MM.1S (cell line): ENCODE results near the gene RFPL3.
"Not testable (repeated sequence)": the region's sequence is repeated elsewhere in the genome, so short reads cannot be mapped to it uniquely, and the experiment has no call there.

Source experiments
- DNase-seq: peaks from one replicate; pipeline ENCODE4 v3.0.0-alpha.2; 2015
- H2AFZ ChIP-seq: fragments of 300-600 bp; sonication (generic); 2 replicates; pipeline ENCODE4 v1.6.0; 2016; ENCODE audit warnings: antibody characterized with exemption, low read length
- H3F3A ChIP-seq: fragments of 300-600 bp; sonication (generic); 2 replicates; pipeline ENCODE4 v1.6.1; 2016; ENCODE audit warnings: mild to moderate bottlenecking, antibody characterized with exemption, low read length, moderate library complexity, mixed read lengths; ENCODE audit not compliant: insufficient read depth
- H3K27ac ChIP-seq: fragments of 300-600 bp; sonication (generic); 2 replicates; pipeline ENCODE4 v1.5.1; 2016; ENCODE audit warnings: mild to moderate bottlenecking, low read length
- H3K27me3 ChIP-seq: fragments of 300-600 bp; sonication (generic); replicated peaks from 2 replicates; pipeline ENCODE4 v1.6.0; 2016; ENCODE audit warnings: low read length; ENCODE audit not compliant: insufficient read depth
- H3K36me3 ChIP-seq: fragments of 300-600 bp; sonication (generic); replicated peaks from 2 replicates; pipeline ENCODE4 v1.6.1; 2016; ENCODE audit warnings: mild to moderate bottlenecking, low read length, mixed read lengths; ENCODE audit not compliant: insufficient read depth
- H3K4me1 ChIP-seq: fragments of 300-600 bp; sonication (generic); 2 replicates; pipeline ENCODE4 v1.6.1; 2016; ENCODE audit warnings: low read length, mixed read lengths
- H3K4me2 ChIP-seq: fragments of 300-600 bp; sonication (generic); 2 replicates; pipeline ENCODE4 v1.6.0; 2016; ENCODE audit warnings: low read depth, low read length
- H3K4me3 ChIP-seq: fragments of 300-600 bp; sonication (generic); 2 replicates; pipeline ENCODE4 v1.5.1; 2016; ENCODE audit warnings: low read length, mixed read lengths
- H3K79me2 ChIP-seq: fragments of 300-600 bp; sonication (generic); 2 replicates; pipeline ENCODE4 v1.6.1; 2016; ENCODE audit warnings: mixed run types, low read length, mixed read lengths
- H3K9ac ChIP-seq: fragments of 300-600 bp; sonication (generic); 2 replicates; pipeline ENCODE4 v1.6.1; 2016; ENCODE audit warnings: low read length, mixed read lengths
- H3K9me2 ChIP-seq: fragments of 300-600 bp; sonication (generic); replicated peaks from 2 replicates; pipeline ENCODE4 v1.6.1; 2016; ENCODE audit warnings: mild to moderate bottlenecking, low read length, mixed read lengths; ENCODE audit not compliant: insufficient read depth
- H3K9me3 ChIP-seq: fragments of 300-600 bp; sonication (generic); replicated peaks from 2 replicates; pipeline ENCODE4 v1.6.1; 2016; ENCODE audit warnings: mild to moderate bottlenecking, low read length, mixed read lengths; ENCODE audit not compliant: insufficient read depth
- H4K20me1 ChIP-seq: fragments of 300-600 bp; sonication (generic); 2 replicates; pipeline ENCODE4 v1.6.1; 2016; ENCODE audit warnings: mild to moderate bottlenecking, low read length, moderate library complexity, mixed read lengths; ENCODE audit not compliant: insufficient read depth
- CTCF ChIP-seq: fragments of 300-600 bp; sonication (generic); IDR thresholded peaks from 2 replicates; pipeline ENCODE4 v1.5.1; 2016; ENCODE audit warnings: antibody characterized with exemption, low read length, mixed read lengths
- EZH2 ChIP-seq: fragments of 300-600 bp; sonication (generic); optimal IDR thresholded peaks from 2 replicates; pipeline ENCODE3; 2017; ENCODE audit warnings: low read depth, mild to moderate bottlenecking, antibody characterized with exemption, low read length, mixed read lengths
- EZH2phosphoT487 ChIP-seq: fragments of 300-600 bp; sonication (generic); IDR thresholded peaks from 2 replicates; pipeline ENCODE4 v1.6.1; 2018; ENCODE audit warnings: antibody characterized with exemption, low read length

The RFPL3 gene

GRCh38 chr22:32334660-32335365 lies 22.9 kb upstream of the RFPL3 start:
- Histone ChIP-seq H3K79me2 (no peaks in the 10 kb centered on the region), H2AFZ (no peak overlapping the region), H3K4me2 (no peak overlapping the region), H3F3A (no peaks in the 10 kb centered on the region), H3K4me1 (no peaks in the 10 kb centered on the region), H3K27ac (no peak overlapping the region), H3K4me3 (no peak overlapping the region), H3K9ac (no peak overlapping the region), H4K20me1 (no peaks in the 10 kb centered on the region), H3K27me3 (no peaks in the 10 kb centered on the region), H3K9me3 (no peaks in the 10 kb centered on the region), H3K36me3 (no peaks in the 10 kb centered on the region), H3K9me2 (no peaks in the 10 kb centered on the region)
- no peak for TF ChIP-seq EZH2
- TF ChIP-seq CTCF, result no peak
- no peak for TF ChIP-seq EZH2phosphoT487
- no peak for DNase-seq

GRCh38 chr22:32335471-32335870 lies 22.2 kb upstream of the RFPL3 start:
- TF ChIP-seq EZH2phosphoT487, result no peak
- TF ChIP-seq CTCF, result no peak
- TF ChIP-seq EZH2, result no peak
- no peak overlapping the region for H3K27ac ChIP-seq
- no peaks in the 10 kb centered on the region for H3K36me3 ChIP-seq
- H3K4me2 ChIP-seq, result no peak overlapping the region
- no peak overlapping the region for H3K4me3 ChIP-seq
- H3K4me1 ChIP-seq, result no peaks in the 10 kb centered on the region
- H4K20me1 ChIP-seq, result no peaks in the 10 kb centered on the region
- H2AFZ ChIP-seq, result no peak overlapping the region
- no peak for DNase-seq
- no peak overlapping the region for H3K9ac ChIP-seq
- H3K9me2 ChIP-seq, result no peaks in the 10 kb centered on the region
- no peaks in the 10 kb centered on the region for H3K79me2 ChIP-seq
- no peaks in the 10 kb centered on the region for H3K9me3 ChIP-seq
- no peaks in the 10 kb centered on the region for H3F3A ChIP-seq
- no peaks in the 10 kb centered on the region for H3K27me3 ChIP-seq

- Histone ChIP-seq H3K9me2 (no peaks in the 10 kb centered on the region), H2AFZ (no peak overlapping the region), H3K36me3 (no peaks in the 10 kb centered on the region), H3K27me3 (no peaks in the 10 kb centered on the region), H3K9me3 (no peaks in the 10 kb centered on the region), H3K4me3 (no peak overlapping the region), H3K4me2 (no peak overlapping the region), H3K9ac (no peak overlapping the region), H3K4me1 (no peaks in the 10 kb centered on the region), H4K20me1 (no peaks in the 10 kb centered on the region), H3F3A (no peaks in the 10 kb centered on the region), H3K27ac (no peak overlapping the region), H3K79me2 (no peaks in the 10 kb centered on the region)
- no peak for TF ChIP-seq EZH2
- DNase-seq, result no peak
Observed at GRCh38 chr22:32336121-32336603, 21.5 kb upstream of the RFPL3 start.

- Histone ChIP-seq H3K9me3 (no peaks in the 10 kb centered on the region), H3K4me1 (no peaks in the 10 kb centered on the region), H3K27ac (no peak overlapping the region), H2AFZ (no peak overlapping the region), H3K4me3 (no peak overlapping the region), H3K9me2 (no peaks in the 10 kb centered on the region), H3F3A (no peaks in the 10 kb centered on the region), H3K27me3 (no peaks in the 10 kb centered on the region), H3K36me3 (no peaks in the 10 kb centered on the region), H3K9ac (no peak overlapping the region), H4K20me1 (no peaks in the 10 kb centered on the region), H3K79me2 (no peaks in the 10 kb centered on the region), H3K4me2 (no peak overlapping the region)
- DNase-seq, result no peak
- no peak for TF ChIP-seq CTCF
- no peak for TF ChIP-seq EZH2phosphoT487
- no peak for TF ChIP-seq EZH2
Observed at GRCh38 chr22:32336771-32337424, 20.8 kb upstream of the RFPL3 start.

GRCh38 chr22:32337425-32337824 lies 20.2 kb upstream of the RFPL3 start:
- H3F3A ChIP-seq, H3K9me3 ChIP-seq, H3K9ac ChIP-seq, H2AFZ ChIP-seq, DNase-seq, H3K4me1 ChIP-seq, H3K36me3 ChIP-seq, H3K9me2 ChIP-seq, H3K27ac ChIP-seq, H3K27me3 ChIP-seq, H3K4me3 ChIP-seq, H3K79me2 ChIP-seq, H4K20me1 ChIP-seq, H3K4me2 ChIP-seq: not testable (repeated sequence)
